ENCODE results near the gene ARHGEF7.

Gene ARHGEF7

DNA sequence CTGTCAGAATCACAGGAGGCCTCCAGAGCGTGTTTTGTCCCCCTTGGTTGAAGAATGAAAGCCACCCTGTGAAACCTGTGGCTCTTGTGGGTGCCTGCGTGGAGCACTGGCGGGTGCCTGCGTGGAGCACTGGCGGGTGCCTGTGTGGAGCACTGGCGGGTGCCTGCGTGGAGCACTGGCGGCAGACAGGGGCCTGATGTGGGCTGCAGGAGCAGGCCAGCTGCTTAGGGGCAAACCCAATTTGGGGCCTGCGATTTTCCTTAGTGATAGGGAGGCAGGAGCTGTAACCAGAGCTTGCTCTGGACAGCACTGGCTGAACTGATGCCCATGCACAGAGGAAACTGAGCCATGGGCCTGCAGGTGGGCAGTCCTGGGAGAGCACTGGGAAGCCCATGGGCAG lies 24.3 kb downstream of the ARHGEF7 start:
- no peak for DNase-seq (ENCODE audit: low read depth in 2 of 2)

DNA sequence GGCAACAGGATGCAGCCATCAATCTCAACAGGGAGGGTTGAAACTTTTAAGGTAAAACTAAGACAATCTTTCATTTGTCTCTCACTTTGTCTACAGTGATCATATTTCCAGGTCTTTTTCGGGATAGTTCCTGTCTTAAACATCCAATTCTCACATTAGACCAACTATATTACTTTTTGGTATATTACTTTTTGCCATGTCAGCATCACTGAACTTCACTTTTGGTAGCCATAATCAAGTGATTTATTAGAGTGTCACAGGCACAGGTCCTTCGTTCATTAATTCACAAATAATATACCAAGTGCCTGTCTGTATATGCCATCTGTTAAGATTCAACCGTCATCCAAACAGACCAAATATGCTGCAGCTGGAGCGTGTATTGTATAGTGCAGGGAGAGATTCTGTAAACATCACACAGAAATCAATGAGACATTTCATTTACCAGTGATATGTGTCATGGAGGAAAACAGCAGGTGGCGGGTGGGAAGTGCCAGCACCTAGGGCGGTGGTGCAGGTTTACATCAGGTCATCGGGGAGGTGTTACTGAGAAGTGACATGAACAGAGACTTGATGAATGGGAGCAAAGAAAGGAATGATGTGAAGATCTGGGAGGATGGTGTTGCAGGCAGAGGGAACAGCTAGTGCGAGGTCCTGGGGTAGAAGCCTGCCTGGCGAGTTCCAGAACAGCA lies 24.9 kb downstream of the ARHGEF7 start:
- no peak for DNase-seq (ENCODE audit: low read depth in 2 of 2)

DNA sequence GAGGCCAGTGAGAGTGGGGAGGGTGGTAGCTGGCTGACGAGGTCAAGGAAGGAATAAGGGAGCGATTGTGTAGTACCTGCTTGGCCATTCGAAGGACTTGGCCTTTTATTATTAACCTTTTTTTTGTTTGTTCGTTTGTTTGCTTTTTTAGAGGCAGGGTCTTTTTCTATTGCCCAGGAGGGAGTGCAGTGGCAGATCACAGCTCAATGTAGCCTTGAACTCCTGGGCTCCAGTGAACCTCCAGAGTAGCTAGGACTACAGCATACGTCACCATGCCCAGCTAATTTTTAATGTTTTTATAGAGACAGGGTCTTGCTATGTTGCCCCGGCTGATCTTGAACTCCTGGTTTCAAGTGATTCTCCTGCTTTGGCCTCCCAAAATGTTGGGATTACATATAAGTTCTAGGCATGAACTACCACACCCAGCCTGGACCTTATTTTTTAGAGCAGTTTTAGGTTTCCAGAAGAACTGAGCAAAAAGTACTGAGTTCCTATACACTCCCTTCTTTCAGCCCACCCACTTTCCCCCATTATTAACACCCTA lies 25.5 kb downstream of the ARHGEF7 start:
- no peak for DNase-seq (ENCODE audit: low read depth in 2 of 2)

DNA sequence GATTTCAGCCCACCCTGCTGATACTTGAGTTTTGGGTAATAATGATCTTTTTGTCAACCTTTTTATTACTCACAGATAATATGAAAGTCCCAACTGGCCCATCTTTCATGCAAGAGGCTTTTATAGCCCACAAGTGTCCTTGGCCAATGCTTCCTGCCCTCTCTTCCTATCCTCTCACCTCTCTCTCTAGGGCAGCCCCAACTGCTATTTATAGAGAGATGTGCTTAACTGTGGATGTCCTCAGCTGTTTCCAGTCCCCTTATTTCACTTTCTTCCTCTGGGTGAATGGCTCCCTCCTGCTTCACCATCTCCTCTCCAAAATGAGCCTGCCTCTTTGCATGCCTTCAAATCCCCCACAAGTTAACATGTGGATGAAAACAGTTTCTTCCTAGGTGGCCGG lies 27.4 kb downstream of the ARHGEF7 start:
- no peak for DNase-seq (ENCODE audit: low read depth in 2 of 2)

DNA sequence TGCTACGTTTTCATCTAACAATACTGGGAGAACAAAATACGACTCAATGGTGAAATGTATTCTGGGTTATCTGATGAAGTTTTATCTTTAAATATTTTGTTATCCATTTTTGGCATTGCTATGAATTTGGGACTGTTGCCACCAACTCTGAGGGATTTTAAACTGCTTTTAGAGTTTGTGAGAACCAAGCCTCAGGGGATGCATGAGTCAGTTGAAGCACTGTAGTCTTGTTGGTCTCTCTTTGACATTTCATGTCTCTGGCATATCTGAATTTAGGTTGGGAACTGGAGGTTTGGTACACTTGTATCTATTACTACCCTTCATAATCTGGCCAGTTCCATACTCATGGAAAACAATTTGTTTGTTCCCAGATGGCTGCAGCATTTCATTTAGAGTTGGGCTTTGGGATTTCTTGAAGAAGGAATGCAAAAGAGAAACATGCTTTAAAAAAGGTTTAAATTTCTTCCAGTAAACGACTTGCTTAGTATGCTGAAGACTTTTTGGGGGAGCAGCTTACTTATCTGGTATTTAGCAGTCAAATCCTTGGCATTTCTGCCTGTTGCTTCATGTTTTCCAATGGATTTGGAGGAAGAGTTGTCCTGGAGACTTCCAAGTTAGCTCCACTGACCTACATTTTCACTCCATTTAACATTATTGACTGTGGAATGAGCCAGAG lies 28.9 kb downstream of the ARHGEF7 start:
- no peak for DNase-seq (ENCODE audit: low read depth in 2 of 2)

DNA sequence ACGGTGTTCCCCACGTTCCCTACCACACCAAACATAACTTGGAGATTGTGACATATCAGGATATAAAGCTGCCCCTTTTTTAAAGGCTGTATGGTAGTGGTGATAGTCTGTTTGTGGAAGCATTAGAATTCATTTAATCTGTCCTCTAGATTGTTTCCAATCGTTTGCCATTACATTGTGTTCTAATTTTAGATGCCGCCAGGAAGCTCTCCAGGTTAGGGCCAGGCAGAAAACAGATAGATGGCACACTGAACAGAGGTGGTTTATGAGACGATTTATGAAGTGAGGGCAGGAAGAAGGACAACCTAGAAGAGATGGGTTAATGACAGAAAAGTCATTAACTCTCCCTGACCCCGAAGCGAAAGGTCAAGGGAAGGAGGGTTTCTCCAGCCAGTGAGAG lies 30.0 kb downstream of the ARHGEF7 start:
- no peak for DNase-seq (ENCODE audit: low read depth in 2 of 2)

DNA sequence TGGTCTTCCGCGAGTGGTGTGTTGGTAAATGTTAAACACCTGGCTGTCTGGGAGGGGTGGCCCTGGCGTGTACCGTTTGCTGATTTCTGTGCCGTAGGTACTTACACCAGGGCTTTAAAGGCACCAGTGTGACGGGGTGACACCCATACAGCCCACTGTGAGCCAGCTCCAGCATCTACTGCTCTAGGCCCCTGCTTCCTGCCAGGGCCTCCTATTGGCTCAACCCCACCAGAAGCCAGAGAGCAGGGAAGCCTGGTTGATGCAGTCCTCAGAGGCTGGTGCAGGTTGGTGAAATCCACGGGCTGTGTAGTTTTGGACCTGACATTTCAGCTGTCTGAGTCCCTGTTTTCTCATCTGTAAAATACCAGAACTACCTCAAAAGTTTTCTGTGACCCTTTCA lies 30.4 kb downstream of the ARHGEF7 start:
- DNase-seq (ENCODE audit: low read depth in 2 of 2) = no peak

DNA sequence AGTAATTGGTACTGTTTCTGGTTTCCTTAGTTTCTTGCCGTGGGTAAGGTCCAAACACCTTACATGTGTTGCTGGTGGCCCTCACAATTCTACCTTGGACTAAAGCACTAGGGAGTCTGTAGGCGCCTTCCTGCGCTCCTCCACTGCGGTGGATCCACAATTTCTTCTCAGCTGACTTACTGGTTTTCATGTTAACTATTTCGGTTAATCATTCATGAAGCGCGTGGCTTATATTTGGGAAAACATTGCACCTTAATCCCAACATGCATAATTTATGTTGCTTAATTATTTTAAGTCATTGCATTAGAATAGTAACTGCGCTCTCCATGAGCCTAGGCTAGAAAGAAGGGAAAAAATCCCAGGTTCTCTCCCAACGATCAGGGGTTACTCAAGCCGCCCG lies 37.7 kb downstream of the ARHGEF7 start:
- DNase-seq (ENCODE audit: low read depth in 2 of 2) = no peak

DNA sequence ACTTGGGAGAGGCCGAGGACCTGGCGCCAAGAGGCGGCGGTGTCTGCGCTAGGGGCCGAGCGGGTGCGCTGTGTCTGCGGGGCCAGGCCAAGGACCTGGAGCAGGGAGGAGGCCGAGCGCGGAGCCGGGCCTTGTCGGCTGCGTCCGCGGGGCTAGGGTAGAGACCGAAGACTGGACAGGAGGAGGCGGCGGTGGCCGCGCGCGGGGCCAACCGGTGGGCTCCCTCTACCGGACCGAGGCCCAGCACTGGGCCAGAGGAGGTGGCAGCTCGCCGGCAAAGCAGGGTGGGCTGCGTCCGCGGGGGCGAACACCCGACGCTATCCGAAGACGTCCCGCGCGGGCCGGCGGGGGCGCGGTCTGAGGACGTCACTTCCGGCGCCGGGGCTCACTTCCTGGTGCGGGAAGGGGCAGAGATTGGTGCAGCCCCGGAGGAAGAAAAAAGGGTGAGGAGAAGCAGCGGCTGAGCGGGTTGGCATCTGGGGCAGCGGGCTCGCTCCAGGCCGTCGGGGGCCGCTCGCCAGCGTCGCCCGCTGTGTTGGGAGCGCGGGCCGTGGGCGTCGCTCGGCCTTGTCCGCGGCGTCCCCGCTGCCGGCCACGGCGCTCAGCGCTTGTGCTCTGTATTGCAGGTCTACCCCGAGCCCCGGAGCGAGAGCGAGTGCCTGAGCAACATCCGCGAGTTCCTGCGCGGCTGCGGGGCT lies 38.3 kb downstream of the ARHGEF7 start:
- DNase-seq (ENCODE audit: low read depth in 2 of 2) = peak; percentile 91 to 93

DNA sequence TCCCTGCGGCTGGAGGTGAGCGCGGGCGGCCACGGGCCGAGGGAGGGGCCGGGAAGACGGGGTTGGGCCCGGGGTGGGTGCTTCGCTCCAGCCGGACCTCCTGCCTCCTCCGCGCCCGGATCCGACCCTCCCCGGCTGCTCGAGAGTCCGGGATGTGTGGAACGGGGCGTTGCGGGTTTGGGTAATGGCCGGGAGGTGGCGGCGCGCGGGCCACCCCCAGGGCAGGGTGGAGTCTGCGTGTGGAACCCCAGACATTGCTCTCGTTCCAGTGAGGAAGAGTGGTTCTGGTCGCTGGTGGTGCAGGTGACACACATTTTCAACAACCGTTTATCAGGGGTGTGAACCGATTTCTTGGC lies 38.8 kb downstream of the ARHGEF7 start:
- peak in 1 of 2 donors; percentile 31 for DNase-seq (ENCODE audit: low read depth in 2 of 2)

DNA sequence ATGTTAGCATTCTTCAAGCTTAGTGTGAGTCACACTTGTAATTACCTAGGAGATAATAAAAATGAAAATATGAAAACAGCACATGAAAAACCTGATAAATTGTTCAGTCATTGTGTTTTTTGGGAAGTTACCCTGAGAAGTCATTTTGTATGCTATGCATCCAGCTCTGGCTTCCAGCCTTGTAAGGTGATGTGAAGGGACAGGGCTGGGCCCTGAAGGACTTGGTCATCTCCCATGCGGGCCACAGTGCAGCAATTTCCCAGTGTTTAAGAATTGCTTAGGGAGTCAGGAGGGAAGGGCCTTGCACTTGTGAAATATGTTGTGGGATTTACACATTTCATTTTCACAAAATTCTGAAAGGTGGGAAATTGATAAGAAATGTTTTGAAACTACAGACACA lies 41.3 kb downstream of the ARHGEF7 start:
- no peak for DNase-seq (ENCODE audit: low read depth in 2 of 2)

DNA sequence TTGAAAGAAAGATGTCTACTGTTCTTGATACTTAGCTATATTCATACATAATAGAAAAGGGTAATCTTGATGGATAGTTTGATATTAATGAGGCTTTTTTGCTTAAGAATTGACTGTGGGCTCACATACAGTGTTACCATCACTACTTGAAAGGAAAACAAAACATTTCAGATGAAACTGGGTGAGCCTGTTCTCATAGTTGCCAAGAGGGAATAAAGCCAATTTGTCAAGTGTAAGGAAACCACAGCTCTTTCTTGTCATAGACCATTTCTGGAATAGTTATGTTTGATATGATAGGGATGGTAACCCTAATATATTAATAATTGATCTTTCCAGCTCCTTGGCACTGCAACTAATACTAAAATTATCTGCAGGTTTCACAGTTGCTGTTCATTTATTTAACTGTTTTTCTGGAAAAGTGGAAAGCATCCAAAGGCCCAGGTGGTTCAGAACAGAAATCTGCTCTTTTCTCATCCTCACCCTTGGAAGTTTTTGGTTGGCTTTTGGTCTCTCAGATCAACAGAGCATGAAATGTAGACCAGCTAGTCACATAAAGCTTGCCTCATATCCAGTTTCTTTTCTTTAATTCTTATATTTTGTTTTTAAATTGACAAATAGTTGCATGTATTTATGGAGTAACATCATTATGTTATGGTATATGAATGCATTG lies 43.2 kb downstream of the ARHGEF7 start:
- DNase-seq (ENCODE audit: low read depth in 2 of 2) = no peak

DNA sequence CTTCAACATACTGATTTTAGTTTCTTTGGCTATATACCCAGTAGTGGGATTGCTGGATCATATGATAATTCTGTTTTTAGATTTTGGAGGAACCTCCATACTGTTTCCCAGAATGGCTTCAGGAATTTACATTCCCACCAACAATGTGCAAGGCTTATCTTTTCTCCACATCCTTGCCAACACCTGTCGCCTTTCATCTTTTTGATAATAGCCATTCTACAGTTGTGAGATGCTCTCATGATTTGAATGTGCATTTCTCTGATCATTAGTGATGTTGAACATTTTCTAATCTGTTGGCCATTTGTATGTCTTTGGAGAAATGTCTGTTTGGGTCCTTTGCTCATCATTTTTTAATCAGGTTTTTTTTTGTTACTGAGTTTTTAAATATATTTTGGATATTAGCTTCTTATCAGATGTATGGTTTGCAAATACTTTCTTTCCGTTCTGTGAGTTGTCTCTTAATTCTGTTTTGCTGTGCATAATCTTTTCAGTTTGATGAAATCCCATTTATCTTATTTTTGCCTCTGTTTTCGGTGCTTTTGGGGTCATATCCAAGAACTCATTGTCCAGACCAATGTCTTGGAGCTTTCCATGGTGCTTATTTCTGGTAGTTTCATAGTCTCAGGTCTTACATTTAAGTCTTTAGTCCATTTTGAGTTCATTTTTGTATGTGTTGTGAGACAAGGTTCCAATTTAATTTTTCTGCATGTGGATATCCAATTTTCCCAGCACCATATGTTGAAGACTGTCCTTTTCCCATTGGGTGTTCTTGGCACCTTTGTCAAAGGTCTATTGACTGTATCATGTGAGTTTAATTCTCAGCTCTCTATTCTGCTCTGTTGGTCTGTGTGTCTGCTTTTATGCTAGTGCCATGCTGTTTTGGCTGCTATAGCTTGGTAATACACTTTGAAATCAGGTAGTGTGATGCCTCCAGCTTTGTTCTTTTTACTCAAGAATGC lies 44.5 kb downstream of the ARHGEF7 start:
- no peak for DNase-seq (ENCODE audit: low read depth in 2 of 2)

DNA sequence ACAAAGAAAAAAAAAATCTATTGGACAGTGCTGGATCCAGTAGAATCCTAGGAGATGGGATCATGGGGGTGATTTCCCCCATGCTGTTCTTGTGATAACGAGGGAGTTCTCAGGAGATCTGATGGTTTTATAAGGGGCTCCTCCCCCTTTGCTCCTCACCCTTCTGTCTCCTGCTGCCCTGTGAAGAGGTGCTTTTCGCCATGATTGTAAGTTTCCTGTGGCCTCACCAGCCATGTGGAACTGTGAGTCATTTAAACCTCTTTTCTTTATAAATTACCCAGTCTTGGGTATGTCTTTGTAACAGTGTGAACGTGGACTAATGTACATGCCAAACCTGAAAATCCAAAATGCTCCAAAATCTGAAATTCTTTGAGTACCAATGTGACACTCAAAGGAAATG lies 45.5 kb downstream of the ARHGEF7 start:
- no peak for DNase-seq (ENCODE audit: low read depth in 2 of 2)

DNA sequence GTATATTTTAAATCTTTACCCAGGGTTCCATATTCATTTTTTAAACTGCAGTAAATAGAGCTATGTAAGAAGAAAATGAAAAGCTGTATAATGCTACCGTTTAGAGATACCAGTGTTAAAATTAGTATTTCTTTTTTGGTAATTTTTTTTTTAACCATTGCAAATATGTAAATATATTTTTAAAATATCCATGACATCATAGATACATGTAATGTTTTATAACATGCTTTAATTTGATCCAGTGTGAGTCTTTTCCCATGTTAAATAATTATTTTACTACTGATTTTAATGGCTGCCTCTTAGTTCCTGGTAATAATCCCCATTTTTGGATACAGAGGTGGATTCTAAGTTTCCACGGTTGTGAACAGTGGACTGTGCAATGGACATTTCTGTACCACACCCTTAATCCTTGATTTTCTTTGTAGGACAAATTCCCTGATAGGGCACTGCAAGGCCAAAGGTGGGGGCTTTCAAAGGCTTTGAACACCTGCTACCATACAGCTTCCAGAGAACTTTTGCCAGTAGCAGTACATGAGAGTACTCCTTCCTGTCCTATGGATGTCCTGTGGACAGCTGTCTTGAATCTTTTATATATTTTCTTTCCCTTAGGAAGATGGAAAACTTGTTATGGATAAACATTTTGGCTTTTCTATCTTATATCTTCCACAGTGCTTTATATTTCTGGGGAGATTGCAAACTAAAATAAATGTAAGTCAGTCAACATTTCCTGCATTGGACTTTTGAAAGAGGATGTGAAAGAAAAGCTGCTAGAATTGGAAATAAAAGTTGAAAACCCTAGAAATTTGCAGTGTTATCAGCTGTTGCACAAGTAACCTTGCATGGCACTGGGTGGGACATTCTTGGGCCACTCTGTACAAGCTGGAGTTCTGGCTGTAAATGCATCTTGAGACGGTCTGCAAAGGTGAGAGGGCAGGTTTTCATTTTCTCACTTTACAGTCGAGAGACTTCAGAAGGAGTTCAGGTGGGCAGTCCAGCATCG lies 46.8 kb downstream of the ARHGEF7 start:
- DNase-seq (ENCODE audit: low read depth in 2 of 2) = no peak

DNA sequence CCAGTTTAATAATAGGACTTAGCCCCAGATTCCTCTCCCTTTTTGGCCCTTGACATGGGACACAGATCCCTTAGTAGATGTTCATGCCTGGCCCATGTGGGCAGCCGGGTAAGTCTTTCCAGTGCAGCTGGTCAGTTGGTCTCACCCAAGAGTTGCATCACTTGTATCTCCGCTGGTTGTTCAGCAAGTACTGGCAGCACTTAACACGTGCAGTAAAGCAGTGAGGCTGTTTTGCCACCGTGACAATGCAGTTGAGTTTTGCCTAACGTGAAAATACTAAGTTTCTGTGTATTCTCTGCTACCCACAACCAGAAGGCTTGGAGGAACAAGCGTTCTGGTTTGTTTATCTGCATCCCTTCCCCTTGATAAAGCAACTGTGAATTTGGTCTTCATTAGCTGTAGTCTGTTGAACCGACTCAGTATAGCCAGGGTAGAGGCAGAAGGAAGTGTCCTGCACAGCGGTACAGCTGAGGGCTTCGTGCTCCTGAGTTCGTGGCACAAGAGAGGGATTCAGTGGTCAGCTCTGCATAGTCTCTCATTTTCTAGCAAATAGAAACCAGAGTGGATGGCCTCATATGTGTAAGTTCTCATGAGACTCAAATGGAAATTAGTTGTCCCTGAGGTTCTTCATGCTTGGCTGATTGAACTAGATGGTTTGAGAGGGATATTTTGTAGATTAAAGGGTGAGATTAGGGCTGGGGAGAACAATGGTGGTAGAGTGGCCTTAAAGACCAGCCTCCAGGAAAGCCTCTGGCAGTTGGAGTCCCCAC lies 50.3 kb downstream of the ARHGEF7 start:
- no peak for DNase-seq (ENCODE audit: low read depth in 2 of 2)

DNA sequence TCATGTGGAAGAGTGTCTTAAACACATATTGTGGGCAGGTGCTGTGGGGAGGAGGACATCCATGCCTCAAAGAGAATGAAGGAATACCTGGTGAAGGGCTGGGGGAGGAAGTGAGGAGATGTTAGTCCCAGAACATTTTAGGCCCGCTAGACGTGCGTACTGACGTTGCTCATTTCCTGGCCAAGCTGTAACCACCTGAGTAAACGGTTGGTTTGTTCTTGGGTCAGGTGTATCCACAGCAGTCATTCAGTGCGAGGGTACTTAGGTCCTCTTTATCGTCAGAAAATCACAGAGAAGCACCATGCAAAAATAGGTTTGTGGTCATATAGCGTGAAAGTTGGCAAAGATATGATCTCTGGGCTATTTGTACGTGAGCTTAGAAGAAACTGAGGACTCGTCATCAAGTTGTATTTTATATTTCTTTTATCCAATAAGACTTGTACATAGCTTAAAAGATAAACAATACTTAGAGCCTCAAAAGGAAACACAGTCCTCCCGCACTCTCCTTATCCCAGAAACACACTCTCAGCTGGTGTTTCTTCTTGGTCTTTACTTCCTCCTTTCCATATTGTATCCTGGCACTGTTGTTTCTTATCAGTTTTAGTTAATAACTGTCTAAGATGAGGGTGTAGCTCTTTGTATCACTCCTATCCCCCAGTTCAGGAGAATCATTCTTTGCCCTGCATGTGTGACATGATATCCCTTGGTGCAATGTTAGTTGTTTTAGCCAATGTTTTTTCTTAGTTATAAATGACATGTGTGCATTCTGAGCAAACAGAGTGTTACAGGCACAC lies 52.0 kb downstream of the ARHGEF7 start:
- DNase-seq (ENCODE audit: low read depth in 2 of 2) = no peak

DNA sequence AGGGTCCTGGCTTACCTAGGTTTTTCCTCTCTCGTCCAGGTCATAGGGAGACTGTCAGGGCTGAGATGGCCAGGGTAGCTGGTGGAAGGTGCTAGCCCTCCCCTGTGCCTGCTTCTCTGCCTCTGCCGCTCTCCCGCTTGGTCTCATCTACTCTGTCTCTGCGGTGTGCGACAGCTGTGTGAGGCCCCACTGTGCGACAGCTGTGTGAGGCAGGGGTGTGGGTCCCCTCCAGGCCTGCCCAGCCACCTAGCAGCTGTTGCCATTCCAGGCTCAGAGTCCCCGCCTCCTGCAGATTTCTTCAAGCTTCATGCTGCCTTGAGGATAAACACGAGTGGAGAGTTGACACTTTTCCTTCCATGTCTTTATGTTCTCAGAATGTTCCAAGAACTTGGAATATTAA lies 53.0 kb downstream of the ARHGEF7 start:
- DNase-seq (ENCODE audit: low read depth in 2 of 2) = no peak
